B cell (primary cell): ENCODE results near the gene MESD. TPM values are rescaled to one million over a fixed set of nuclear protein-coding genes. Genes with fewer than 3 reads are reported as not detected.

ENCODE experiments used
- ATAC-seq: fragments of 200-7000 bp; cut with Tn5 transposase; one replicate; pipeline ENCODE4 v1.10.0; 2021; ENCODE audit warnings: low read depth, mild to moderate bottlenecking, moderate number of reproducible peaks, moderate library complexity
- CTCF ChIA-PET: fragments of 350-600 bp; sonication (Branson Sonifier 250); formaldehyde crosslinking; loops from one replicate; lab custom pipeline; 2021; ENCODE audit warnings: antibody characterized with exemption, inconsistent platforms; lab: Charles Lee
- POLR2A ChIA-PET: fragments of 350-600 bp; sonication (Branson Sonifier 250); formaldehyde crosslinking; loops from one replicate; lab custom pipeline; 2021; ENCODE audit warnings: antibody characterized with exemption; lab: Charles Lee
- DNase-seq: peaks from one replicate; pipeline ENCODE4 v3.0.0; 2013
- H2AFZ ChIP-seq: 2 replicates; pipeline ENCODE4 v1.6.1; 2012; ENCODE audit warnings: mild to moderate bottlenecking, low read depth, low read length; ENCODE audit not compliant: insufficient read depth, poor library complexity, severe bottlenecking
- H3K27ac ChIP-seq, 2 donors: 1 replicate in 1 of 2; 2 replicates in 1 of 2; pipeline ENCODE4 v1.5.1; 2012 to 2013; ENCODE audit warnings: low read length in 2 of 2, mild to moderate bottlenecking in 2 of 2, moderate library complexity in 1 of 2
- H3K27me3 ChIP-seq, 4 experiments: fragments of 200-600 bp in 1 of 4; sonication (generic) in 1 of 4; replicated peaks in 1 of 4; 1 replicate in 2 of 4; 2 replicates in 2 of 4; pipeline versions ENCODE4 v1.6.1 to v1.7.0; 2013 to 2016; ENCODE audit warnings: low read length in 3 of 4, mild to moderate bottlenecking in 2 of 4, mixed read lengths in 1 of 4, moderate library complexity in 1 of 4; ENCODE audit not compliant: insufficient read depth in 4 of 4, control insufficient read depth in 3 of 4; ENCODE audit errors: control extremely low read depth in 1 of 4
- H3K36me3 ChIP-seq, 2 experiments: replicated peaks in 1 of 2; 1 replicate in 1 of 2; 2 replicates in 1 of 2; pipeline versions ENCODE4 v1.6.1 to v1.7.1; 2013; ENCODE audit warnings: low read length in 1 of 2; ENCODE audit not compliant: insufficient read depth in 2 of 2, control insufficient read depth in 1 of 2; ENCODE audit errors: control extremely low read depth in 1 of 2, extremely low read depth in 1 of 2
- H3K4me1 ChIP-seq, 2 donors: fragments of 200-600 bp in 1 of 2; sonication (generic) in 1 of 2; 1 replicate in 1 of 2; 2 replicates in 1 of 2; pipeline versions ENCODE4 v1.5.1 to v1.6.1; 2013 to 2017; ENCODE audit warnings: low read length in 2 of 2; ENCODE audit not compliant: control insufficient read depth in 2 of 2, insufficient read depth in 2 of 2
- H3K4me2 ChIP-seq: replicated peaks from 2 replicates; pipeline ENCODE3; 2012; ENCODE audit warnings: mild to moderate bottlenecking, low read depth, low read length; ENCODE audit not compliant: poor library complexity, severe bottlenecking
- H3K4me3 ChIP-seq, 5 experiments: fragments of 200-600 bp in 1 of 5; sonication (generic) in 1 of 5; 1 replicate in 3 of 5; 2 replicates in 2 of 5; pipeline versions ENCODE4 v1.5.1 to v1.7.0; 2011 to 2016; ENCODE audit warnings: low read length in 4 of 5, mild to moderate bottlenecking in 4 of 5, low read depth in 2 of 5, control low read depth in 1 of 5, moderate library complexity in 1 of 5; ENCODE audit not compliant: insufficient read depth in 1 of 5; ENCODE audit errors: control extremely low read depth in 1 of 5, extremely low read depth in 1 of 5
- H3K79me2 ChIP-seq: fragments of 200-600 bp; sonication (generic); one replicate; pipeline ENCODE4 v1.6.0; 2016; ENCODE audit warnings: low read length; ENCODE audit not compliant: control insufficient read depth, insufficient read depth
- H3K9ac ChIP-seq: fragments of 200-600 bp; sonication (generic); 2 replicates; pipeline ENCODE4 v1.6.1; 2017; ENCODE audit warnings: mild to moderate bottlenecking, low read length, moderate library complexity
- H3K9me3 ChIP-seq, 3 donors: one replicate each; pipeline versions ENCODE4 v1.6.1 to v1.7.1; 2013; ENCODE audit warnings: low read length in 2 of 3; ENCODE audit not compliant: control insufficient read depth in 2 of 3, insufficient read depth in 1 of 3; ENCODE audit errors: control extremely low read depth in 1 of 3
- H4K20me1 ChIP-seq: 2 replicates; pipeline ENCODE4 v1.6.0; 2012; ENCODE audit warnings: mild to moderate bottlenecking, low read length; ENCODE audit not compliant: insufficient read depth, control insufficient read depth, poor library complexity, severe bottlenecking
- H3K27ac Mint-ChIP-seq: one replicate; pipeline ENCODE4 v1.8.0; 2021; ENCODE audit warnings: mixed read lengths
- H3K27me3 Mint-ChIP-seq: one replicate; pipeline ENCODE4 v1.8.0; 2021; ENCODE audit warnings: mixed read lengths
- H3K4me1 Mint-ChIP-seq: one replicate; pipeline ENCODE4 v1.8.0; 2021; ENCODE audit warnings: mixed read lengths
- H3K4me3 Mint-ChIP-seq: one replicate; pipeline ENCODE4 v1.8.0; 2021; ENCODE audit warnings: mixed read lengths
- H3K9me3 Mint-ChIP-seq: one replicate; pipeline ENCODE4 v1.8.0; 2022; ENCODE audit warnings: mixed read lengths; ENCODE audit not compliant: insufficient read depth
- EZH2 ChIP-seq: IDR thresholded peaks from 2 replicates; pipeline ENCODE4 v1.6.1; 2012; ENCODE audit warnings: borderline replicate concordance, low read depth, mild to moderate bottlenecking, moderate library complexity, low read length; ENCODE audit not compliant: insufficient read depth, poor library complexity, severe bottlenecking
- WGBS: methylation state at CpG from one replicate; pipeline ENCODE4 v1.1.5; 2013; ENCODE audit warnings: missing lambda C conversion rate; ENCODE audit not compliant: insufficient coverage; 5-methylcytosine and 5-hydroxymethylcytosine counted together
- intact Hi-C: fragments of 100-400 bp; cut with micrococcal nuclease; formaldehyde crosslinking; loops from one replicate; pipeline ENCODE4 v1.10.0; 2022
- polyA plus RNA-seq: library from polyadenylated mRNA; depleted of rRNA; stranded (reverse); fragments of >200 nt; gene quantifications from 2 replicates; pipeline ENCODE4 v1.2.3, GENCODE V29; 2012
- total RNA-seq, 2 donors: library from RNA; stranded (reverse); fragments of 120-200 nt in 1 of 2; gene quantifications; 1 replicate in 1 of 2; 2 replicates in 1 of 2; pipeline versions ENCODE4 v1.2.3 to v1.2.4, GENCODE V29; 2013 to 2022
- TF ChIP-seq, protein P1 (sequence below): fragments of 200-600 bp; IDR thresholded peaks from one replicate; pipeline ENCODE4 v1.8.0; 2022; ENCODE audit warnings: antibody characterized with exemption, mild to moderate bottlenecking

The MESD gene
- total and polyA plus RNA-seq, 2 donors (not counting 1 experiment from before 2014, with no cell fraction given), result 7.9 to 35.3 TPM

- H3K4me1 ChIP-seq, result no peaks in the 10 kb centered on the region
- no peak for ATAC-seq
- H3K4me3 ChIP-seq, result no peak overlapping the region
- H3K27me3 Mint-ChIP-seq, result no peaks in the 10 kb centered on the region
- peaks cover 2% of the 10 kb centered on the region for H3K9me3 Mint-ChIP-seq
- no peak overlapping the region for H3K4me2 ChIP-seq
- H3K4me1 Mint-ChIP-seq, result no peaks in the 10 kb centered on the region
- H3K36me3 ChIP-seq, result peaks cover 1 to 17% of the 10 kb centered on the region in 2 experiments
- no peaks in the 10 kb centered on the region for H4K20me1 ChIP-seq
- no peak overlapping the region for H3K4me3 Mint-ChIP-seq
- no peaks in the 10 kb centered on the region for H3K9me3 ChIP-seq
- ChIA-PET POLR2A (interaction anchor here (0.5 kb wide), 1 partner anchor 60 kb away, joined by 3 read pairs; no protein-coding TSS in a partner anchor), CTCF (interaction anchor here (0.7 to 2.9 kb wide), 3 partner anchors 11 to 307 kb away, joined by 3 to 20 read pairs (median 3); no protein-coding TSS in a partner anchor)
- intact Hi-C loops, result no loop called here
- no peaks in the 10 kb centered on the region for H3K27me3 ChIP-seq
- no peak overlapping the region for H2AFZ ChIP-seq
- no peak overlapping the region for H3K27ac ChIP-seq
- H3K27ac Mint-ChIP-seq, result no peak overlapping the region
- WGBS, result 97% methylated on average over 7 of the region's 9 CpGs
- no peak for DNase-seq
- peaks cover 3% of the 10 kb centered on the region for H3K79me2 ChIP-seq
- TF ChIP-seq, protein P1, sequence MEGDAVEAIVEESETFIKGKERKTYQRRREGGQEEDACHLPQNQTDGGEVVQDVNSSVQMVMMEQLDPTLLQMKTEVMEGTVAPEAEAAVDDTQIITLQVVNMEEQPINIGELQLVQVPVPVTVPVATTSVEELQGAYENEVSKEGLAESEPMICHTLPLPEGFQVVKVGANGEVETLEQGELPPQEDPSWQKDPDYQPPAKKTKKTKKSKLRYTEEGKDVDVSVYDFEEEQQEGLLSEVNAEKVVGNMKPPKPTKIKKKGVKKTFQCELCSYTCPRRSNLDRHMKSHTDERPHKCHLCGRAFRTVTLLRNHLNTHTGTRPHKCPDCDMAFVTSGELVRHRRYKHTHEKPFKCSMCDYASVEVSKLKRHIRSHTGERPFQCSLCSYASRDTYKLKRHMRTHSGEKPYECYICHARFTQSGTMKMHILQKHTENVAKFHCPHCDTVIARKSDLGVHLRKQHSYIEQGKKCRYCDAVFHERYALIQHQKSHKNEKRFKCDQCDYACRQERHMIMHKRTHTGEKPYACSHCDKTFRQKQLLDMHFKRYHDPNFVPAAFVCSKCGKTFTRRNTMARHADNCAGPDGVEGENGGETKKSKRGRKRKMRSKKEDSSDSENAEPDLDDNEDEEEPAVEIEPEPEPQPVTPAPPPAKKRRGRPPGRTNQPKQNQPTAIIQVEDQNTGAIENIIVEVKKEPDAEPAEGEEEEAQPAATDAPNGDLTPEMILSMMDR, result no peak
- no peak for TF ChIP-seq EZH2
- no peak overlapping the region for H3K9ac ChIP-seq
Observed at GRCh38 chr15:80958818-80959495, 30.7 kb downstream of the MESD start.

- H2AFZ ChIP-seq, result no peak overlapping the region
- H3K4me2 ChIP-seq, result no peak overlapping the region
- ChIA-PET POLR2A (no interaction called here), CTCF (interaction anchor here (1.8 kb wide), 1 partner anchor 12 kb away, joined by 8 read pairs; no protein-coding TSS in a partner anchor)
- H3K27ac ChIP-seq, result no peak overlapping the region
- no peaks in the 10 kb centered on the region for H3K4me1 ChIP-seq
- ATAC-seq (no peak), DNase-seq (no peak)
- no peaks in the 10 kb centered on the region for H4K20me1 ChIP-seq
- H3K36me3 ChIP-seq, result peaks cover 1 to 20% of the 10 kb centered on the region in 2 experiments
- no peak for TF ChIP-seq EZH2
- TF ChIP-seq, protein P1, result no peak
- WGBS, result no CpG with 5 or more reads among the region's 2 CpGs
- H3K79me2 ChIP-seq, result peaks cover 3% of the 10 kb centered on the region
- no peak overlapping the region for H3K4me3 ChIP-seq
- Mint-ChIP-seq H3K27ac (no peak overlapping the region), H3K27me3 (no peaks in the 10 kb centered on the region), H3K9me3 (peaks cover 2% of the 10 kb centered on the region), H3K4me1 (no peaks in the 10 kb centered on the region), H3K4me3 (no peak overlapping the region)
- H3K27me3 ChIP-seq, result no peaks in the 10 kb centered on the region
- H3K9ac ChIP-seq, result no peak overlapping the region
- no peaks in the 10 kb centered on the region for H3K9me3 ChIP-seq
- intact Hi-C loops, result no loop called here
Observed at GRCh38 chr15:80957976-80958375, 31.6 kb downstream of the MESD start.
